ENCODE data around the gene HBS1L.

DNA sequence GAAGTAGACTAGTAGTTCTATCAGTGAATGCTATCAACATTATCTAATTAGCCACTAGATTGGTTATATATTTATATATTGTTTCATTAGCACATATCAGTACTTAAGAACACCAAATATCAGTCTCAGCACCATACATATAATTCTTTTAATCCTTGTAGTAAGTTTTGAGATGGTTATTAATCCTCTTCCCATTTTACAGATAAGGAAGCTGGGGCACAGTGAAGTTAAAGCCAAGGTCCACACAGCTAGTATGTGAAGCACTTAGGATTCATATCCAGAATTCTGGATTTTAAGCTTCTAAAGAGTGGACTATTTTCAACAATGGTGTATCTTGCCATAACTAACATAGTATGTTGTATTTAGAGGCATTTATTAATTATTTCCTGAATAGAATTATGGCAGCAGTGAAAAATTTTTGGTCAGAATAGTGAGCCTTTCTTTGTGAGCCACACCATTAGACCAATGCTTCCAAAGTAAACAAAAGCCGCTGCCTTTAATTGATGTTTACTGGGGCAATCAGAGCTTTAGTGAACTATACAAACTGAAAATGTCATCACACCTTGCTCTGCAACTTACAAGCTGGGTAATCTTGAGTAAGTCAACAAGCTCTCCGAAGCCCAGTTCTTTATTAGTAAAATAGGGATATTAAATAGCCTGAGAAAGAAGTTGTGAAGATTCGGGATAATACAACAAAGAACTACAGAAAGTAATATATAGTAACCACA is 41.9 kb upstream of the HBS1L start:
- TF ChIP-seq, protein P1, sequence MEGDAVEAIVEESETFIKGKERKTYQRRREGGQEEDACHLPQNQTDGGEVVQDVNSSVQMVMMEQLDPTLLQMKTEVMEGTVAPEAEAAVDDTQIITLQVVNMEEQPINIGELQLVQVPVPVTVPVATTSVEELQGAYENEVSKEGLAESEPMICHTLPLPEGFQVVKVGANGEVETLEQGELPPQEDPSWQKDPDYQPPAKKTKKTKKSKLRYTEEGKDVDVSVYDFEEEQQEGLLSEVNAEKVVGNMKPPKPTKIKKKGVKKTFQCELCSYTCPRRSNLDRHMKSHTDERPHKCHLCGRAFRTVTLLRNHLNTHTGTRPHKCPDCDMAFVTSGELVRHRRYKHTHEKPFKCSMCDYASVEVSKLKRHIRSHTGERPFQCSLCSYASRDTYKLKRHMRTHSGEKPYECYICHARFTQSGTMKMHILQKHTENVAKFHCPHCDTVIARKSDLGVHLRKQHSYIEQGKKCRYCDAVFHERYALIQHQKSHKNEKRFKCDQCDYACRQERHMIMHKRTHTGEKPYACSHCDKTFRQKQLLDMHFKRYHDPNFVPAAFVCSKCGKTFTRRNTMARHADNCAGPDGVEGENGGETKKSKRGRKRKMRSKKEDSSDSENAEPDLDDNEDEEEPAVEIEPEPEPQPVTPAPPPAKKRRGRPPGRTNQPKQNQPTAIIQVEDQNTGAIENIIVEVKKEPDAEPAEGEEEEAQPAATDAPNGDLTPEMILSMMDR (IDR thresholded peaks at IDR 0.05 in 8 of 11, conservative IDR thresholded peaks at IDR 0.05 in 3 of 11) = no peak
- no peak for TF ChIP-seq POLR2A (IDR thresholded peaks at IDR 0.05)
- TF ChIP-seq POLR2AphosphoS5 (IDR thresholded peaks at IDR 0.05) = no peak
